GM21381 (cell line): ENCODE measurements around the gene SLC12A8.

Experiments
- ATAC-seq: cut with Tn5 transposase; IDR thresholded peaks from one replicate; pipeline ENCODE4 v1.9.1; 2021; ENCODE audit warnings: mild to moderate bottlenecking, moderate library complexity; ENCODE audit not compliant: unreplicated experiment

Gene SLC12A8

GRCh38 chr3:125033616-125034015, 178.9 kb downstream of the SLC12A8 start:
- ATAC-seq, result no peak

GRCh38 chr3:125033135-125033534, 179.4 kb downstream of the SLC12A8 start:
- no peak for ATAC-seq

GRCh38 chr3:125032683-125033082, 179.9 kb downstream of the SLC12A8 start:
- no peak for ATAC-seq
